Activated gamma-delta T cell treated with Interleukin-2 at 50 U/mL for 16 hours (primary cell): ENCODE results near the gene TNRC6A.
"Not testable (repeated sequence)": the region's sequence is repeated elsewhere in the genome, so short reads cannot be mapped to it uniquely, and the experiment has no call there.

ENCODE experiments used
- DNase-seq: peaks from one replicate; pipeline ENCODE4 v3.0.0-alpha.2; 2020

Gene TNRC6A

DNA sequence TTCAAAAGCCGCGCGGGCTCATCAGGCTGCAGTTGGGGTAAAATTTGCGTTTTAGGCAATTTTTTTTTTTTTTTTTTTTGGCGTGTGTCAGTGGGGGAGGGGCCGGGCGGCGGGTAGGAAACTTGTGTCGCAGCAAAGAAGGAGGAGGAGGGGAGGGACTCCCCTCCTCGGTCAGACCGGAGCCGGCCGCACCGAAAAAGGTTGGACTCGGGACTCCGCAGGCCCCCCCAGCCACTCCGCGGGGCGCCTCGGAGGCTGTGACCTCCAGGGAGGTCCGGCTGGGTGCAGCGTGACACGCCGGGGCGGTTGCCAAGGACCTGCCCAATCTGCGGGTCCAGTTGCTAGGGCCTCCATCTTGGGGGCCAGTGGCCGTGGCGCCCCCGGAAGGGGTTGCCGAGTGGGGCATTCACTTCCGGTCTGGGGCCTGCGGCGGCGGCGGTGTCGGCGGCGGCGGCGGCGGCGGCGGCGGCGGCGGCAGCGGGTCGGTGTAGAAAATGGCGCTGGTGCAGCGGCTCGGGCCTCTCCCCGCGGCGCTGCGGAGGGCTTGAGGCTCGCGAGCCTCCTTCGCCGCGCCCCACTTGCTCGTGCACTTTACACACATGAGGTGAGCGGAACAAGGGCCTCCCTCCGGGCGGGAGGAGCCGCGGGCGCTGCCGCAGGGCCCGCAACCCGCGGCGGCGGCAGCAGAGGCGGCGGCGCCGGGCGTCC lies at the start of gene TNRC6A:
Gene TNRC6A, plus strand, starts transcription at position 409 of the 708 bp plus-strand sequence. Its CDS starts 191 bp downstream, at position 600.
- DNase-seq = peak; percentile 79

DNA sequence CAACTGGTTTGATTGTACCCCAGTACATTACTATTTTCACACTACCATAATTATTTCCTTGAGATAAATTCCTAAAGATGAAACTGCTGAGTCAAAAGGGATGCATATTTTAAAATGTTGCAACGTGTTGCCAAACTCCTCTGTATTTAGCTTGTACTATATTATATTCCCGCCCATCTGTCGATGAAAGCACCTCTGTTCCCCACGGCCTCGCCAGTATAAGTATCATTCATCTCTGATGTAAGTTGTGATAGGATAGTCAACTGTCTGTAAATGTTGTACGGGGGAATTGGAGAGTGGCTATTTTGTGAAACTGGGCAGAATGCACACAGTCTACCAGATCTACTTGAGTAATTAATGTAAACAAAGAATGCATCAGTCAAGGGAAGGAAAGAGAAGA lies 47.7 kb upstream of the TNRC6A start:
- DNase-seq = no peak

GRCh38 chr16:24683250-24683649 lies 46.2 kb upstream of the TNRC6A start:
- no peak for DNase-seq

DNA sequence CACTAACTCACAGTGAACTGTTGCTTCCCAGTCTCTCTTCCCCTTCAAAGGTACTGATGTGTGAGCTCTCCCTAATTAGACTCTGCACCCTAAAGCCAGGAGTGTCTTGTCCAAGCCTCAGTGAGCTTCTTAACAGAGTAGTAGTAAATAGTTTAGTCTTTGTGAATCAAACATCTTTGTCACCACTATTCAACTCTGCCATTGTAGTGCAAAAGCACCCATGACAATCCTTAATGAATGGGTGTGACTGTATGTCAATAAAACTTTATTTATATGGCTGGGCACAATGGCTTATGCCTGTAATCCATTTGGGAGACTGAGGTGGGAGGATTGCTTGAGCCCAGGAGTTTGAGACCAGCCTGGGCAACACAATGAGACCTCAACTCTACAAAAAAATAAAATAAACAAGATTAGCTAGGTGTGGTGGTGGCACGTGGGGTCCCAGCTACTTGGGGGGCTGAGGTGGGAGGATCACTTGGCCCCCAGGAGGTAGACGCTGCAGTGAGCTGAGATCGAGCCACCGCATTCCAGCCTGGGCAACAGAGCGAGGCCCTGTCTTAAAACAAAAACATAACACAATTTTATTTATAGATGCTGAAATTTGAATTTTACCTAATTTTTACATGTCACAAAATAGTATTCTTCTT lies 45.5 kb upstream of the TNRC6A start:
- no peak for DNase-seq

- DNase-seq = no peak
These were observed 43.7 kb upstream of the TNRC6A start for GRCh38 chr16:24685539-24686432.

DNA sequence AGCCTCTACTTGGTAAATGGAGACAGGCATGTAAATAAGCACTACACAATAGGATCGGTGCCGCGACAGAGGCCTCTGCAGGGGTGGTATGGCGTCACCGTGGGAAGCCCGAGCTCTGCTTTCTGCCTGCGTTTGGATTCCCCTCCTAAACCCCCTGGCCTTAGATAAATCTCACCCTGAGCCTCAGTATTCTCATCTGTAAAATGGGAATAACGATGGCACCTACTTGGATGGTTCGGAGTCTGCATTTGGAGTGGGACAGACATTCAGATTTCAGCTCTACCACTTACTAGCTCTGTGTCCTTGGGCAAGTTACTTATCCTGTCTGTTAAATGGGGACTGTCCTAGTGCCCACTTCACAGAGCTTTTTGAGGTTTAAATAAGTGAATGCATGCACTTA lies 42.8 kb upstream of the TNRC6A start:
- no peak for DNase-seq

GRCh38 chr16:24688359-24688758 lies 41.1 kb upstream of the TNRC6A start:
- DNase-seq = no peak

DNA sequence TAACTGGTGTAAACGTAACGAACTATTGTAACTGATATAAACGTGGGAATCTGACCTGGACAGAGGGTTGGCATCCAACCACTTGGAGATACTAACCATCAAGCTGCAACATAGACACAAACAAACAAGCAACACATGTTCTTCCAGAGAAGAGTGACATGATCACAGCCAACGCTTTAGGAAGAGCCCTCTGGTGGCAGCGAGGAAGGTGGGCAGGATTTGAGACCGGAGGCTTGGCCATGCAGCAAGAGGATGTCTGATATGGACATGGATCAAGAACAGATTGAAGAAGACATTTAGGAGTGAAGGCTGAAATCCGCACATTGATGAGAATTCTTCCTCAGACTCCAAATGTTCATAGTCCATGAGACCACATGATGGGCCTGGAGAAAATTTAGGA lies 40.3 kb upstream of the TNRC6A start:
- DNase-seq = no peak

GRCh38 chr16:24692854-24693253 lies 36.6 kb upstream of the TNRC6A start:
- no peak for DNase-seq

- DNase-seq = no peak
These were observed 34.5 kb upstream of the TNRC6A start for GRCh38 chr16:24694931-24695330.

- DNase-seq = no peak
These were observed 32.8 kb upstream of the TNRC6A start for GRCh38 chr16:24696699-24697098.

GRCh38 chr16:24698308-24698707 lies 31.1 kb upstream of the TNRC6A start:
- no peak for DNase-seq

- DNase-seq = no peak
These were observed 30.2 kb upstream of the TNRC6A start for GRCh38 chr16:24699151-24699723.

DNA sequence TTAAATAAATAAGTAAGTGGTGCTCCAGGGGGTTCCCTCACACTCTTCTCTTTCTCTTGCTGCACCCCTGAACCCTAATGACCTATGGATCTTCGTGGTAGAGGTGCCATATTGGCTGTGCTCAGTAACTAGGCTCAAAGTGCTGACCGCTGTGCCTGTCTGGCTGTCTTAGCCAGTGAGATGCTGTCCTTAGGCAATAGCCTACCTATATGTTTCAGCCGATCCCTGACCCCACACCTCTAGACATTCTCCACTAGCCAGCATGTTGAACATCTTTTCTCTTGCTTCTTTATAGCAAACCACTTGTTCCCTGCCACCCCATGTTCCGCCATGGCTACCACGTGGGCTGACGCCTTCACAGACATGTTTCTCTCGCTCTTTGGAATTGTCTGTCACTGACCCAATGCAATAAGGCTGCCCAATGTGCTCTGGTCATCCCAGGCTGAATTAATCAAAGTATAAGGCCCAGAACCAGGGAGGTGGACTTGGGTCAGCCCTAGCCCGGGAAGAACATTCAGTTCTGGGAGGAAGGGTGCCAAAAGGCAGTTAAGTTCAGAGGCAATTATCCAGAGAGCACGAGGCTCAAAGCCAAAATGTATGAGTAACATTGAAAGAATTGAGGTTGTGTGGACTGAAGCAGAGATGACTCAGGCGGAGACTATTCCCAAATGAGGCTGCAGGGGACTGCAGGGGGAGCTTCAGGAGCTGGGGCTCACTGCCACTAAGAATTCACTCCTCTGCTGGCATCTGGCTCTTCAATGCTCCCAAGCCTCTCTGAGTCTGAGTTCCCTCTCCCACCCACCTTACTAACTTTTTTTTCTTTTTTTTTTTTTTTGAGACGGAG lies 28.7 kb upstream of the TNRC6A start:
- no peak for DNase-seq

- no peak for DNase-seq
These were observed 27.9 kb upstream of the TNRC6A start for GRCh38 chr16:24701521-24701951.

DNA sequence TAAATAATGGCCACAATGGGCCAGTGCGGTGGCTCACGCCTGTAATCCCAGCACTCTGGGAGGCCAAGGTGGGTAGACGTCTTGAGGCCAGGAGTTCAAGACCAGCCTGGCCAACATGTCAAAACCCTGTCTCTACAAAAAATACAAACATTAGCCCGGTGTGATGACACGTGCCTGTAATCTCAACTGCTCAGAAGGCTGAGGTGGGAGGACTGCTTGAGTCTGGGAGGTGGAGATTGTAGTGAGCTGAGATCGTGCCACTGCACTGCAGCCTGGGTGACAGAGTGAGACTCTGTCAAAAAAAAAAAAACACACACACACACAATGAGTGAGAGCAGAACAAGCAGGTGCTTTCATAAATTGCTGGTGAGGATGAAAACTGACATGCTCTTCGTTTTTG lies 21.7 kb upstream of the TNRC6A start:
- not testable (repeated sequence) for DNase-seq

DNA sequence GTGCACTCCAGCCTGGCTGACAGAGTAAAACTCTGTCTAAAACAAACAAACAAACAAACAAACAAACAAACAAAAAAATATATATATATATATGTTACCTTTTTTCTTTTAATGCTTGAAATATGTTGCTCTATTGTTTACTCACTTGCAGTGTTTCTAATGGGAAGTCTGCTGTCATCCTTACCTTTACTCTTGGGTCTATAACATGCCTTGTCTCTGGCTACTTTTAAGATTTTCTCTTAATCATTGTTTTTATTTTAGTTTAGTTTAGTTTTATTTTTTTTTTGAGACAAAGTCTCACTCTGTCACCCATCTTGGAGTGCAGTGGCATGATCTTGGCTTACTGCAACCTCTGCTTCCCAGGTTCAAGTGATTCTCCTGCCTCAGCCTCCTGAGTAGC lies 16.1 kb upstream of the TNRC6A start:
- no peak for DNase-seq

DNA sequence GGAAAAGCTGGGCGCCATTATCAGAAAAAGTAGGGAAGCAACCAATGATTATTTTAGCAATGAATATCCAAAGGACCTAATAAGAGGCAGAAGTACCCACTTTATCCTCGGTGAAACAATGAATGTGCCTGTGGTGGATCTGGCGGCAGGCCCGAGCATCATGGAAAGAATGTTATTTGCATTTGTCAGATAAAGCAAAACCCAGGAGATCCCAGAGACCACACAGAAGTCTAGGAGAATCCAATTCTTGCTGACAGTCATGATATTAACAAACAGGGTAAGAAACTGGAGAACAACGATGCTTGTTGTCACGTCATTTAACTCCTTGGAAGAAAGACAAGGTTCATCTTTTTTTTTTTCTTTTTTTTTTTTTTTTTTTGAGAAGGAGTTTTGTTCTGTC lies 12.0 kb upstream of the TNRC6A start:
- no peak for DNase-seq

DNA sequence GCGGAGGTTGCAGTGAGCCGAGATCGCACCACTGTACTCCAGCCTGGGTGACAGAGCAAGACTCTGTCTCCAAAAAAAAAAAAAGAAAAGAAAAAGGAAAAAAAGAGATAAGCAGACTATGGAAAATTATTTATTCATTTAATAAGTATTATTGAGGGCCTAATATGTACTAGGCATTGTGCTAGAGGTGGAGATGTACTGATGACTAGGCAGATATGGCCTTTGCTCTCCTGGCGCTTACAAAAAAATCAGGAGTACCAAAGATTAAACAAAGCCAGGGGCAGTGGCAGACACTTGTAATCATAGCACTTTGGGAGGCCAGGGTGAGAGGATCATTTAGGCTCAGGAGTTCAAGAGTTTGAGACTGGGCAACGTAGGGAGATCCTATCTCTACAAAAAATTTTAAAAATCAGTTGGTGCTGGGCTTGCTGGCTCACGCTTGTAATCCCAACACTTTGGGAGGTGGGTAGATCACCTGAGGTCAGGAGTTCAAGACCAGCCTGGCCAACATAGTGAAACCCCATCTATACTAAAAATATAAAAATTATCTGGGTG lies 10.4 kb upstream of the TNRC6A start:
- DNase-seq = no peak

DNA sequence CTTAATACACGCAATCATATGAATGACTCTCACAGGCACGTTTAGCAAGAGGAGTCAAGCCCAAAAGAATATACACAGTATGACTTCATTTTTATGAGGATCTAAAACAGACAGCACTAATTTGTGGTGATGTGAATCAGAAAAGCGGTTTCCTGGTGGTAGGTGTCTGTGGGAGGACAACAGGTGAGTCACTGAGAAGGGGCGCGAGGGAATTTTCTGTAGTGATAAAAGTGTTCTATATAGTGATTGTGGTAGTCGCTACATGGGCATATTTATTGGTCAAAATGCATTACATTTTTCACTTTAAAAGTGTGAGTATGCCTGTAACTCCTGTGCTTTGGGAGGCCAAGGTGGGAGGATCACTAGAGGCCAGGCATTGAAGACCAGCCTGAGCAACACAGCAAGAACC lies 7.6 kb upstream of the TNRC6A start:
- DNase-seq = peak; percentile 9

DNA sequence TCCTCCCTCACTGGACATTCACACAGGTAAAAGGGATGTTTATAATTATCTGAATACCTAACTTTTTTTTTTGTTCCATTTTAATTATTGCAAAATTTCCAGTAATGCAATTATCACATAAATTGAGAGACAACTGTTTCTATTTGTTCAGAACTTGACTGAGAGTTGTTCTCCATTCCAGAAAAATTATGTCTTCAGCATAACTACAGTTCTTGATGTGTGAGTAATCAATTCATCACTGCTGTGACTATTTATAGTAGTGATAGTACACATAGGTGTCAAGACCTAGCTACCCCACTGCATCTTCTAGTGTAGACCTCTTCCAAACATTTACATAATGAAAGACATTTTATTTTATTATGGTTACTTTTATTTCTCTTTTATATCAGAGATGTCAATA lies 5.8 kb upstream of the TNRC6A start:
- no peak for DNase-seq

DNA sequence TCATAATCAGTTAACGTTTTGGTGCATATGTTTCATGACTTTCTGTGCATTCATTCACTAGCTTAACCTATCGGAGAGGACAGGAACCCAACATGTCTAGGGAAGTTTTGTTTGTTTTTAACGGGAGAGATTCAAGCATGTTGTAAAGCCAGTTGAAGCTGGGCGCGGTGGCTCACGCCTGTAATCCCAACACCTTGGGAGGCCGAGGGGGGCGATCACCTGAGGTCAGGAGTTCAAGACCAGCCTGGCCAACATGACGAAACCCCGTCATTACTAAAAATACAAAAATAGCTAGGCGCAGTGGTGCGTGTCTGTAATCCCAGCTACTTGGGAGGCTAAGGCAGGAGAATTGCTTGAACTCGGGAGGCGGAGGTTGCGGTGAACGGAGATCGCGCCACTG lies 1.4 kb upstream of the TNRC6A start:
- DNase-seq = no peak
